Hepatocyte (in vitro differentiated cells): ENCODE measurements around the gene ADAMTS2. TPM values are rescaled to one million over a fixed set of nuclear protein-coding genes. Genes with fewer than 3 reads are reported as not detected.

ENCODE experiments used
- DNase-seq: peaks from one replicate; pipeline ENCODE4 v3.0.0-alpha.2; 2016; ENCODE audit warnings: low spot score
- H2AFZ ChIP-seq: fragments of 200-600 bp; sonication (generic); 2 replicates; pipeline ENCODE4 v1.6.0; 2016; ENCODE audit warnings: antibody characterized with exemption, mild to moderate bottlenecking
- H3K27ac ChIP-seq: fragments of 200-600 bp; sonication (generic); 2 replicates; pipeline ENCODE4 v1.5.1; 2016; ENCODE audit warnings: mild to moderate bottlenecking
- H3K27me3 ChIP-seq: fragments of 200-600 bp; sonication (generic); 2 replicates; pipeline ENCODE4 v1.6.1; 2016
- H3K36me3 ChIP-seq: fragments of 200-600 bp; sonication (generic); replicated peaks from 2 replicates; pipeline ENCODE4 v1.5.1; 2016; ENCODE audit warnings: low read depth; ENCODE audit not compliant: insufficient read depth
- H3K4me1 ChIP-seq: fragments of 200-600 bp; sonication (generic); 2 replicates; pipeline ENCODE4 v1.5.1; 2016; ENCODE audit warnings: mild to moderate bottlenecking, moderate library complexity; ENCODE audit not compliant: insufficient read depth
- H3K4me2 ChIP-seq: fragments of 200-600 bp; sonication (generic); 2 replicates; pipeline ENCODE4 v1.6.0; 2016
- H3K4me3 ChIP-seq: fragments of 200-600 bp; sonication (generic); 2 replicates; pipeline ENCODE4 v1.5.1; 2016; ENCODE audit warnings: mild to moderate bottlenecking
- H3K79me2 ChIP-seq: fragments of 200-600 bp; sonication (generic); 2 replicates; pipeline ENCODE4 v1.6.0; 2017; ENCODE audit warnings: mild to moderate bottlenecking
- H3K9me2 ChIP-seq: fragments of 200-600 bp; sonication (generic); replicated peaks from 2 replicates; pipeline ENCODE4 v1.6.0; 2017; ENCODE audit warnings: mild to moderate bottlenecking; ENCODE audit not compliant: insufficient read depth
- H3K9me3 ChIP-seq: fragments of 200-600 bp; sonication (generic); 2 replicates; pipeline ENCODE4 v1.5.1; 2016; ENCODE audit warnings: low read depth, mild to moderate bottlenecking
- H4K20me1 ChIP-seq: fragments of 200-600 bp; sonication (generic); 2 replicates; pipeline ENCODE4 v1.6.0; 2016; ENCODE audit warnings: mild to moderate bottlenecking; ENCODE audit not compliant: insufficient read depth, poor library complexity, severe bottlenecking
- CTCF ChIP-seq: fragments of 200-600 bp; sonication (generic); IDR thresholded peaks from 2 replicates; pipeline ENCODE4 v1.5.1; 2016; ENCODE audit warnings: antibody characterized with exemption, mild to moderate bottlenecking; ENCODE audit not compliant: poor library complexity
- EZH2 ChIP-seq: fragments of 200-600 bp; sonication (generic); IDR thresholded peaks from 2 replicates; pipeline ENCODE4 v1.6.1; 2016; ENCODE audit warnings: antibody characterized with exemption, mild to moderate bottlenecking, borderline replicate concordance
- EZH2phosphoT487 ChIP-seq: fragments of 200-600 bp; sonication (generic); IDR thresholded peaks from one replicate; pipeline ENCODE4 v1.6.1; 2018; ENCODE audit warnings: antibody characterized with exemption, mild to moderate bottlenecking, low read depth, moderate library complexity; ENCODE audit not compliant: unreplicated experiment, severe bottlenecking
- WGBS: methylation state at CpG from one replicate; pipeline ENCODE4 v1.1.6; 2016; ENCODE audit warnings: low lambda C conversion rate; ENCODE audit errors: missing lambda C conversion rate; 5-methylcytosine and 5-hydroxymethylcytosine counted together
- polyA plus RNA-seq: library from polyadenylated mRNA; unstranded; fragments of >200 nt; fragmentation: Nextera tagmentation; extraction: Ambion mirVana; gene quantifications from 2 replicates; pipeline ENCODE4 v1.2.1, GENCODE V29; 2016
- total RNA-seq: library from RNA; depleted of rRNA; stranded (reverse); fragments of >200 nt; gene quantifications from 2 replicates; pipeline ENCODE4 v1.2.3, GENCODE V29; 2014

Gene ADAMTS2
- total and polyA plus RNA-seq, 2 experiments from 2014 or later = 55.4 to 78.8 TPM

DNA sequence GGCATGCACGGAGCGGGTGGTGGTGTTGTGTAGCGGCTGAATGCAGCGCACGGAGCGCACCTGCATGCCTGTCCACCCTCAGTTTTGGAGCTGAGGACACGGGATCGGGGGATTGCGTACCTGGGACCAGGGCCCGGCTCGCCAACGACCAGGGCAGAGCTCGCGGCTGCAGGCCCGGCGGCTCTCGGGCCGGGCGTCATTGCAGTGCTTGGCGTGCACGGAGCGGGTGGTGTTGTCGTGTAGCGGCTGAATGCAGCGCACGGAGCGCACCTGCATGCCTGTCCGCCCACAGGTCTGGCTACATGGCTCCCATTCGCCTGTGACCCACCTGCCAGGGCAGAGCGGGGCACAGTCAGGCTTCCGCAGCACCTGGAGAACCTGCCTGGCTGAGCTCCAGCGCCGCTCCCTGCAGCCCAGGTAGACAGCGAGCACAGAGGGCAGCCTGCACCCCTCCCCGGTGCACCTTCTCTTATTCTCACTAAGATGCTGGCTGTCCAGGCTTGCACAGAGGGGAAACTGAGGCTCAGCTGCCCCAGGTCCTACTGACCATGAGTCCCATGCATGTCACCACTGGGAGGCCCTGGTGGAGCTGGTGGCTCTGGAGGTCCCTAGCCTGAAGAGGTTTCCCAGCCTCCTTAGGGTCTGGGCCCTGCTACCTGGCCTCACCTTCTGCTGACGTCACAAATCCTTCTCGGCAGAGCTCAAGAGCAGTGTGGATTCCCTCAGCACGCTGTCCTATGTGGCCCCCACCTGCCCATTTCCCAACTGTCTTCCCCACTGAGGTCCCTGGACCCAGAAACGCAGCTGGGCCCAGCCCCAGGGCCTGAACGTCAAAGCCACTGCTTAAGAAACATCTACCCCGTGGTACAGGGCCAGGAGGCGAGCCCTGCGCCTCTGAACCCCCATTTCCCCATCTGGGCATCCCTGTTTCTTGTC is 220.1 kb downstream of the ADAMTS2 start:
- no peak for TF ChIP-seq CTCF
- H3K79me2 ChIP-seq = no peaks in the 10 kb centered on the region
- H3K9me2 ChIP-seq = no peaks in the 10 kb centered on the region
- H3K36me3 ChIP-seq = no peaks in the 10 kb centered on the region
- 95% methylated on average over 25 of the region's 43 CpGs for WGBS
- H3K27me3 ChIP-seq = no peaks in the 10 kb centered on the region
- H3K9me3 ChIP-seq = no peaks in the 10 kb centered on the region
- H3K4me1 ChIP-seq = no peaks in the 10 kb centered on the region
- no peak overlapping the region for H2AFZ ChIP-seq
- DNase-seq = no peak
- no peak overlapping the region for H3K4me3 ChIP-seq
- no peaks in the 10 kb centered on the region for H4K20me1 ChIP-seq
- no peak overlapping the region for H3K4me2 ChIP-seq
- no peak overlapping the region for H3K27ac ChIP-seq

- Histone ChIP-seq H2AFZ (no peak overlapping the region), H3K9me3 (no peaks in the 10 kb centered on the region), H3K36me3 (no peaks in the 10 kb centered on the region), H4K20me1 (no peaks in the 10 kb centered on the region), H3K4me3 (no peak overlapping the region), H3K9me2 (no peaks in the 10 kb centered on the region), H3K27ac (no peak overlapping the region), H3K4me1 (no peaks in the 10 kb centered on the region), H3K4me2 (no peak overlapping the region), H3K79me2 (no peaks in the 10 kb centered on the region), H3K27me3 (no peaks in the 10 kb centered on the region)
- WGBS = 95% methylated on average over 21 of the region's 21 CpGs
- TF ChIP-seq EZH2 (no peak), EZH2phosphoT487 (no peak), CTCF (no peak)
- no peak for DNase-seq
Observed at GRCh38 chr5:179124273-179124852, 220.9 kb downstream of the ADAMTS2 start.

GRCh38 chr5:179123491-179124272 is 221.6 kb downstream of the ADAMTS2 start:
- H4K20me1 ChIP-seq = no peaks in the 10 kb centered on the region
- no peak overlapping the region for H3K27ac ChIP-seq
- H3K9me3 ChIP-seq = no peaks in the 10 kb centered on the region
- H3K9me2 ChIP-seq = no peaks in the 10 kb centered on the region
- no peak for DNase-seq
- H3K79me2 ChIP-seq = no peaks in the 10 kb centered on the region
- no peak overlapping the region for H3K4me2 ChIP-seq
- TF ChIP-seq EZH2 = no peak
- no peak for TF ChIP-seq CTCF
- no peak for TF ChIP-seq EZH2phosphoT487
- H3K4me3 ChIP-seq = no peak overlapping the region
- H3K4me1 ChIP-seq = no peaks in the 10 kb centered on the region
- H2AFZ ChIP-seq = no peak overlapping the region
- 95% methylated on average over 19 of the region's 19 CpGs for WGBS
- H3K36me3 ChIP-seq = no peaks in the 10 kb centered on the region
- no peaks in the 10 kb centered on the region for H3K27me3 ChIP-seq
